Body of pancreas (tissue), 4 donors: ENCODE data around the gene SUSD3.

Source experiments
- POLR2A ChIP-seq, 3 donors: fragments of 450-650 bp; IDR thresholded peaks; one replicate each; pipeline ENCODE4 v1.6.1; 2016; ENCODE audit warnings: antibody characterized with exemption in 3 of 3, mild to moderate bottlenecking in 2 of 3
- TF ChIP-seq, protein P1 (sequence below), 7 experiments: fragments of 450-650 bp in 4 of 7; fragments of 200-600 bp in 3 of 7; sonication (generic) in 3 of 7; IDR thresholded peaks; one replicate each; pipeline ENCODE4 v1.5.1; 2016 to 2019; ENCODE audit warnings: antibody characterized with exemption in 7 of 7

GRCh38 chr9:93072383-93072795 is 13.9 kb downstream of the SUSD3 start:
- TF ChIP-seq, protein P1, sequence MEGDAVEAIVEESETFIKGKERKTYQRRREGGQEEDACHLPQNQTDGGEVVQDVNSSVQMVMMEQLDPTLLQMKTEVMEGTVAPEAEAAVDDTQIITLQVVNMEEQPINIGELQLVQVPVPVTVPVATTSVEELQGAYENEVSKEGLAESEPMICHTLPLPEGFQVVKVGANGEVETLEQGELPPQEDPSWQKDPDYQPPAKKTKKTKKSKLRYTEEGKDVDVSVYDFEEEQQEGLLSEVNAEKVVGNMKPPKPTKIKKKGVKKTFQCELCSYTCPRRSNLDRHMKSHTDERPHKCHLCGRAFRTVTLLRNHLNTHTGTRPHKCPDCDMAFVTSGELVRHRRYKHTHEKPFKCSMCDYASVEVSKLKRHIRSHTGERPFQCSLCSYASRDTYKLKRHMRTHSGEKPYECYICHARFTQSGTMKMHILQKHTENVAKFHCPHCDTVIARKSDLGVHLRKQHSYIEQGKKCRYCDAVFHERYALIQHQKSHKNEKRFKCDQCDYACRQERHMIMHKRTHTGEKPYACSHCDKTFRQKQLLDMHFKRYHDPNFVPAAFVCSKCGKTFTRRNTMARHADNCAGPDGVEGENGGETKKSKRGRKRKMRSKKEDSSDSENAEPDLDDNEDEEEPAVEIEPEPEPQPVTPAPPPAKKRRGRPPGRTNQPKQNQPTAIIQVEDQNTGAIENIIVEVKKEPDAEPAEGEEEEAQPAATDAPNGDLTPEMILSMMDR (IDR thresholded peaks at IDR 0.05): no peak
- no peak for TF ChIP-seq POLR2A (IDR thresholded peaks at IDR 0.05)
